Natural killer cell (primary cell): ENCODE measurements around the gene EPHA6. TPM values are rescaled to one million over a fixed set of nuclear protein-coding genes. Genes with fewer than 3 reads are reported as not detected.

Experiments
- ATAC-seq, 3 donors: fragments of 150-1000 bp in 2 of 3; fragments of 200-7000 bp in 1 of 3; cut with Tn5 transposase; 1 replicate in 1 of 3; 2 replicates in 2 of 3; pipeline ENCODE4 v1.10.0; 2021; ENCODE audit warnings: mild to moderate bottlenecking in 2 of 3, moderate library complexity in 2 of 3
- DNase-seq, 2 donors: peaks; one replicate each; pipeline versions ENCODE4 v3.0.0 to v3.0.0-alpha.2; 2013 to 2021; ENCODE audit warnings: mixed read lengths in 1 of 2
- H3K27ac ChIP-seq: one replicate; pipeline ENCODE4 v1.5.1; 2013; ENCODE audit warnings: mild to moderate bottlenecking, low read length
- H3K27me3 ChIP-seq: one replicate; pipeline ENCODE4 v1.6.1; 2013; ENCODE audit warnings: low read length; ENCODE audit not compliant: control insufficient read depth, insufficient read depth
- H3K36me3 ChIP-seq: one replicate; pipeline ENCODE4 v1.6.1; 2013; ENCODE audit warnings: low read length; ENCODE audit not compliant: control insufficient read depth, insufficient read depth
- H3K4me1 ChIP-seq: one replicate; pipeline ENCODE4 v1.6.1; 2013; ENCODE audit warnings: low read length; ENCODE audit not compliant: control insufficient read depth, insufficient read depth
- H3K4me3 ChIP-seq: one replicate; pipeline ENCODE4 v1.5.1; 2013; ENCODE audit warnings: low read length
- H3K9me3 ChIP-seq: one replicate; pipeline ENCODE4 v1.6.1; 2013; ENCODE audit warnings: low read length; ENCODE audit not compliant: control insufficient read depth, insufficient read depth
- H3K27ac Mint-ChIP-seq, 2 donors: one replicate each; pipeline ENCODE4 v1.8.0; 2022; ENCODE audit warnings: mild to moderate bottlenecking in 2 of 2, mixed read lengths in 2 of 2, moderate library complexity in 1 of 2
- H3K27me3 Mint-ChIP-seq, 2 donors: one replicate each; pipeline ENCODE4 v1.8.0; 2022; ENCODE audit warnings: low read depth in 2 of 2, mixed read lengths in 2 of 2
- H3K36me3 Mint-ChIP-seq: one replicate; pipeline ENCODE4 v1.8.0; 2022; ENCODE audit warnings: mixed read lengths
- H3K4me1 Mint-ChIP-seq, 2 donors: one replicate each; pipeline ENCODE4 v1.8.0; 2022; ENCODE audit warnings: mixed read lengths in 2 of 2
- H3K4me3 Mint-ChIP-seq: one replicate; pipeline ENCODE4 v1.8.0; 2022; ENCODE audit warnings: mild to moderate bottlenecking, moderate library complexity, mixed read lengths
- H3K9me3 Mint-ChIP-seq, 2 donors: one replicate each; pipeline ENCODE4 v1.8.0; 2022; ENCODE audit warnings: mixed read lengths in 2 of 2
- WGBS: methylation state at CpG from one replicate; pipeline ENCODE4 v1.1.7; 2013; ENCODE audit warnings: missing lambda C conversion rate; ENCODE audit not compliant: insufficient coverage; 5-methylcytosine and 5-hydroxymethylcytosine counted together
- intact Hi-C: fragments of 100-400 bp; cut with micrococcal nuclease; formaldehyde crosslinking; loops from one replicate; pipeline ENCODE4 v1.14.2; 2022
- total RNA-seq, 4 donors: library from RNA; stranded (reverse); fragments of 120-200 nt in 1 of 4; gene quantifications; one replicate each; pipeline versions ENCODE4 v1.2.3 to v1.2.4, GENCODE V29; 2013 to 2022
- TF ChIP-seq, protein P1 (sequence below): fragments of 200-600 bp; IDR thresholded peaks from one replicate; pipeline ENCODE4 v1.8.0; 2022; ENCODE audit warnings: antibody characterized with exemption

EPHA6 gene
- total RNA-seq, 3 donors from 2014 or later (not counting 1 experiment from before 2014, with no cell fraction given) = not detected

DNA sequence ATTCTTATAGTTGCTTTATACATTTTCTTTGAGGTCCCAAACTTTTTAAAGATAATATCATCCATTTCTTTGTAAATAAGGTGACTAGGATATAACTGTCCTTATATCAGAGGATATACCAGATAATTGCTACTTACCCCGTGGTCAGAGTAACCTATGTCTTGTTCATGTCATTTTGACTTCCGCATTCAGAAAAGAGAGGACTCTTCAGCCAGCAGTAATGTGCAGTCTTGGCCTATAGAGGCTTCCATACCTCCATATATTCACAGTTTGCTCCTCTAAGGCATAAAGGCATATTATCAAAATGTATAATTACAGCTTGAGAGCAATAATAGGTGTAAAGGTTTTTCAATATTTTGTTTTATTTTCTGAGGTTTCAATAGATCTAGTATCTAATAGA, 38.5 kb downstream of the EPHA6 start:
- no peaks in the 10 kb centered on the region for H3K4me1 ChIP-seq
- H3K27me3 ChIP-seq = no peaks in the 10 kb centered on the region
- TF ChIP-seq, protein P1, sequence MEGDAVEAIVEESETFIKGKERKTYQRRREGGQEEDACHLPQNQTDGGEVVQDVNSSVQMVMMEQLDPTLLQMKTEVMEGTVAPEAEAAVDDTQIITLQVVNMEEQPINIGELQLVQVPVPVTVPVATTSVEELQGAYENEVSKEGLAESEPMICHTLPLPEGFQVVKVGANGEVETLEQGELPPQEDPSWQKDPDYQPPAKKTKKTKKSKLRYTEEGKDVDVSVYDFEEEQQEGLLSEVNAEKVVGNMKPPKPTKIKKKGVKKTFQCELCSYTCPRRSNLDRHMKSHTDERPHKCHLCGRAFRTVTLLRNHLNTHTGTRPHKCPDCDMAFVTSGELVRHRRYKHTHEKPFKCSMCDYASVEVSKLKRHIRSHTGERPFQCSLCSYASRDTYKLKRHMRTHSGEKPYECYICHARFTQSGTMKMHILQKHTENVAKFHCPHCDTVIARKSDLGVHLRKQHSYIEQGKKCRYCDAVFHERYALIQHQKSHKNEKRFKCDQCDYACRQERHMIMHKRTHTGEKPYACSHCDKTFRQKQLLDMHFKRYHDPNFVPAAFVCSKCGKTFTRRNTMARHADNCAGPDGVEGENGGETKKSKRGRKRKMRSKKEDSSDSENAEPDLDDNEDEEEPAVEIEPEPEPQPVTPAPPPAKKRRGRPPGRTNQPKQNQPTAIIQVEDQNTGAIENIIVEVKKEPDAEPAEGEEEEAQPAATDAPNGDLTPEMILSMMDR = no peak
- H3K27ac ChIP-seq = no peak overlapping the region
- Mint-ChIP-seq H3K27ac (no peak overlapping the region), H3K9me3 (peaks cover 6 to 10% of the 10 kb centered on the region in 2 donors), H3K36me3 (no peaks in the 10 kb centered on the region), H3K4me3 (no peak overlapping the region), H3K27me3 (no peaks in the 10 kb centered on the region), H3K4me1 (no peaks in the 10 kb centered on the region)
- intact Hi-C loops = no loop called here
- no peak overlapping the region for H3K4me3 ChIP-seq
- ATAC-seq (no peak), DNase-seq (no peak)
- WGBS = 90% methylated on average over 2 of the region's 2 CpGs
- H3K36me3 ChIP-seq = no peaks in the 10 kb centered on the region
- H3K9me3 ChIP-seq = no peaks in the 10 kb centered on the region

DNA sequence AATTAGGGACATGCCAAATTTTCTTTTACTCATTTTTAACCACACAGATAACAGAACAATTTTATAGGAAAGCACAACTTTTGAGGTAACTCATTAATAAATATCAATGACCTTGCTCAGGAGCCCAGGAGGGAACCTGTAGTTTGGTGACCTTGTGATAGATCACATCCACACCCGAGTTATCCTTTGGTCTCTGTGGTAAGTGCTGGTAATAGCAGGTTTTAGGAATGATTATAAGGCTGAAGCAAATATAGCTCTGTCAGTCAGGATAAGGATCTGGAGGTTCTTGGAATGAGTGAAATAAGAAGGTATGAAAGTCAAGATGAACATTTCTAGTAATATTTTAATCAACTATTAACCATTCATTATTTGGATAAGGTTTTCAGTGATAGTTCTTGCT, 46.5 kb downstream of the EPHA6 start:
- Mint-ChIP-seq H3K4me1 (no peaks in the 10 kb centered on the region), H3K9me3 (peaks cover 0 to 6% of the 10 kb centered on the region in 2 donors), H3K27ac (no peak overlapping the region), H3K36me3 (no peaks in the 10 kb centered on the region), H3K4me3 (no peak overlapping the region), H3K27me3 (no peaks in the 10 kb centered on the region)
- DNase-seq (no peak), ATAC-seq (no peak)
- intact Hi-C loops = no loop called here
- Histone ChIP-seq H3K4me1 (no peaks in the 10 kb centered on the region), H3K4me3 (no peak overlapping the region), H3K9me3 (no peaks in the 10 kb centered on the region), H3K27me3 (no peaks in the 10 kb centered on the region), H3K36me3 (no peaks in the 10 kb centered on the region), H3K27ac (no peak overlapping the region)
- TF ChIP-seq, protein P1 = no peak
- WGBS = 82% methylated on average over 1 of the region's 1 CpG

DNA sequence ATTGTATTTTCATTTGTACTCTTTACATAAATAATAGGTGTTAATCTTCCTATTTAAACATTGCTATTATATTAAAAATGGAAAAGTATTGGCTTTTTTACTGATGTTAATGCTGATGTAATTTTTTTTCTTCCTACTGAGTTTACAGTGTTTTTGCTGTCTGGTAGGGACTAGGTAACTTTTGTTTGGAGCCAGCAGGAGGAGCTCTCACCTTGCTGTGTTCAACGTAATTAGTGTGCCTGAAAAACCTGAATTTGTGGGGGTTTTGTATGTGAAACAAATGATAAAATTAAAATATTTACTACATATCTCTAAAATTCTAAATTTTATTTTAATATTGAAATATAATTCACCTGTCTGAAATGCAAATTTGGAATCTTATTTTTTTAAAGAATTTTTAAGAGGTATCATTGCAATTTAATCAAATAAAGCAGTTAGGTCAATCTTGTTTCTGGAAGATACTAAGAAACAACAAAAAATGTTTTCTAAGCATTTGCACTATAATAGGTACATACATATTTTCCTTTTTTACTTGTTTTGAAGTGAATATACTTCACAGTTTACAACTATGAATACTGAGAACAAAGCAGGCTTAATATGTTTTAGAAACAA, 48.8 kb downstream of the EPHA6 start:
- H3K9me3 ChIP-seq = no peaks in the 10 kb centered on the region
- H3K4me3 ChIP-seq = no peak overlapping the region
- no peak overlapping the region for H3K27ac ChIP-seq
- Mint-ChIP-seq H3K36me3 (no peaks in the 10 kb centered on the region), H3K27ac (no peak overlapping the region), H3K27me3 (no peaks in the 10 kb centered on the region), H3K4me3 (no peak overlapping the region), H3K4me1 (no peaks in the 10 kb centered on the region), H3K9me3 (peaks cover 0 to 6% of the 10 kb centered on the region in 2 donors)
- TF ChIP-seq, protein P1 = no peak
- H3K27me3 ChIP-seq = no peaks in the 10 kb centered on the region
- no peaks in the 10 kb centered on the region for H3K4me1 ChIP-seq
- DNase-seq = no peak
- no CpG with 5 or more reads among the region's 1 CpG for WGBS
- intact Hi-C loops = no loop called here
- no peak for ATAC-seq
- H3K36me3 ChIP-seq = no peaks in the 10 kb centered on the region

DNA sequence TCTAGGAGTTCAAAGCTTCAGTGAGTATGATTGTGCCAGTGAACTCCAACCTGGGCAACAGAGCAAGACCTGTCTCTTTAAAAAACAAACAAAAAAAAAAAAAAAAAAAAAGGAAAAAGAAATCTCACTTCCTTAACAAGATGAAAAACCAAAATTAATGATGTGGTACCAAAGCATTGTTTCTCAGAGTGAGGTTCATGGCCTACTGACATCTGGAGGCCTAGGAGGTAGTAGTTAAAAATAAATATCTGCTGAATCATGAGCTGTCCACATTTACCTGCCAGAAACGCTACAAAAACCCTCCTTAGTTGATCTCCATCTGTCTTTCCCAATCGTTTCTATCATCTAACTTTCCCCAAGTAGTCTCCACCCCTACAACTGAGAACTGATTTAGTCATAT, 51.2 kb downstream of the EPHA6 start:
- Mint-ChIP-seq H3K36me3 (no peaks in the 10 kb centered on the region), H3K9me3 (peaks cover 0 to 2% of the 10 kb centered on the region in 2 donors), H3K4me1 (no peaks in the 10 kb centered on the region), H3K27ac (no peak overlapping the region), H3K27me3 (no peaks in the 10 kb centered on the region), H3K4me3 (no peak overlapping the region)
- Histone ChIP-seq H3K4me3 (no peak overlapping the region), H3K9me3 (no peaks in the 10 kb centered on the region), H3K36me3 (no peaks in the 10 kb centered on the region), H3K4me1 (no peaks in the 10 kb centered on the region), H3K27me3 (no peaks in the 10 kb centered on the region), H3K27ac (no peak overlapping the region)
- TF ChIP-seq, protein P1 = no peak
- DNase-seq (no peak), ATAC-seq (no peak)
- WGBS = 5% methylated on average over 2 of the region's 2 CpGs
- intact Hi-C loops = no loop called here
